H1 (cell line): ENCODE results near the gene NR4A3. TPM values are rescaled to one million over a fixed set of nuclear protein-coding genes. Genes with fewer than 3 reads are reported as not detected.

Experiments used
- KDM1A ChIP-seq: fragments of 200-600, 300-600 bp; sonication (generic); IDR thresholded peaks from 2 replicates; pipeline ENCODE4 v1.7.1; 2016; ENCODE audit warnings: mild to moderate bottlenecking, low read length, borderline replicate concordance
- SIX5 ChIP-seq: IDR thresholded peaks from 2 replicates; pipeline ENCODE4 v1.6.1; 2011; ENCODE audit warnings: mild to moderate bottlenecking, low read depth, low read length
- polyA plus RNA-seq, 7 experiments: library from polyadenylated mRNA; depleted of rRNA in 3 of 7; stranded (reverse) in 5 of 7; unstranded in 2 of 7; fragments of >200 nt in 5 of 7; fragments of 200-250 nt in 2 of 7; gene quantifications; 1 replicate in 5 of 7; 2 replicates in 1 of 7; 4 replicates in 1 of 7; pipeline versions ENCODE4 v1.2.1 to v1.2.3, GENCODE V29; 2011 to 2013; ENCODE audit warnings: missing spikeins in 2 of 7, mixed read lengths in 2 of 7
- total RNA-seq: library from RNA; stranded (reverse); fragmentation: NEBNext Ultra II Directional; extraction: Animal tissue kit (Norgen Biotek cat#: 25700); gene quantifications from 2 replicates; pipeline ENCODE4 v1.2.1, GENCODE V29; 2021

Gene NR4A3
- total and polyA plus RNA-seq, 2 of the 8 experiments (the other 6 are each of a cell fraction or from before 2014, with no cell fraction given), result 0.05 to 0.30 TPM

- no peak for TF ChIP-seq KDM1A
- TF ChIP-seq SIX5, result no peak
- TF ChIP-seq, all 59 proteins: peak for 0
Measured at GRCh38 chr9:99845063-99845462, 23.4 kb downstream of the NR4A3 start (continued).
